GM23338 (cell line): ENCODE results near the gene SMIM33. TPM values are rescaled to one million over a fixed set of nuclear protein-coding genes. Genes with fewer than 3 reads are reported as not detected.

Experiments used
- CREB1 ChIP-seq: fragments of 250-450 bp; sonication (Bioruptor Pico); IDR thresholded peaks from 2 replicates; pipeline ENCODE4 v1.5.0; 2020; ENCODE audit warnings: low read depth, mild to moderate bottlenecking, moderate library complexity
- CTCF ChIP-seq, 2 experiments: fragments of 200-600 bp in 1 of 2; sonication (generic) in 1 of 2; conservative IDR thresholded peaks; 2 replicates each; pipeline versions ENCODE4 v1.5.1 to v1.6.1; 2016 to 2017; ENCODE audit warnings: antibody characterized with exemption in 2 of 2, low read depth in 2 of 2, mild to moderate bottlenecking in 2 of 2, moderate library complexity in 1 of 2
- EZH2 ChIP-seq: fragments of 200-600 bp; sonication (generic); IDR thresholded peaks from one replicate; pipeline ENCODE4 v1.8.0; 2017; ENCODE audit warnings: antibody characterized with exemption, mild to moderate bottlenecking, low read depth; ENCODE audit not compliant: unreplicated experiment
- NANOG ChIP-seq: IDR thresholded peaks from 2 replicates; pipeline ENCODE4 v1.6.1; 2016; ENCODE audit warnings: antibody characterized with exemption, borderline replicate concordance
- POLR2AphosphoS5 ChIP-seq: IDR thresholded peaks from 2 replicates; pipeline ENCODE4 v1.6.1; 2016; ENCODE audit warnings: antibody characterized with exemption, low read depth
- ZNF114 ChIP-seq: fragments of 250-450 bp; sonication (Bioruptor Pico); IDR thresholded peaks from 2 replicates; pipeline ENCODE4 v1.5.0; 2020; ENCODE audit warnings: mild to moderate bottlenecking, moderate library complexity
- ZNF331 ChIP-seq: fragments of 250-450 bp; sonication (Bioruptor Pico); IDR thresholded peaks from 2 replicates; pipeline ENCODE4 v1.5.0; 2020; ENCODE audit warnings: low read depth, mild to moderate bottlenecking, moderate library complexity
- ZNF462 ChIP-seq: fragments of 250-450 bp; sonication (Bioruptor Pico); IDR thresholded peaks from 2 replicates; pipeline ENCODE4 v1.5.0; 2020; ENCODE audit warnings: mild to moderate bottlenecking, moderate library complexity
- polyA plus RNA-seq: library from polyadenylated mRNA; unstranded; fragments of >200 nt; fragmentation: Nextera tagmentation; extraction: Ambion mirVana; gene quantifications from 2 replicates; pipeline ENCODE4 v1.2.1, GENCODE V29; 2016
- total RNA-seq: library from RNA; depleted of rRNA; stranded (reverse); fragments of >200 nt; shearing (Covaris generic); gene quantifications from 2 replicates; pipeline ENCODE4 v1.2.3, GENCODE V29; 2014

SMIM33 gene
- total and polyA plus RNA-seq, 2 experiments from 2014 or later: not detected

- TF ChIP-seq ZNF462 (CRISPR knock-in tag): no peak
- no peak for TF ChIP-seq CREB1 (CRISPR knock-in tag)
- no peak for TF ChIP-seq CTCF (conservative IDR thresholded peaks at IDR 0.05; ENCODE audit: low read depth in 2 of 2)
- TF ChIP-seq EZH2: no peak
- no peak for TF ChIP-seq POLR2AphosphoS5
- TF ChIP-seq ZNF114: no peak
- no peak for TF ChIP-seq ZNF331
- no peak for TF ChIP-seq NANOG
These were observed 32.1 kb upstream of the SMIM33 start (continued) for GRCh38 chr5:139438707-139439012.
